Gastrocnemius medialis (tissue), 4 donors: ENCODE measurements around the gene HTN3. TPM values are rescaled to one million over a fixed set of nuclear protein-coding genes. Genes with fewer than 3 reads are reported as not detected.
"Not testable (repeated sequence)": the region's sequence is repeated elsewhere in the genome, so short reads cannot be mapped to it uniquely, and the experiment has no call there.

Experiments
- ATAC-seq, 2 donors: fragments of 150-250 bp; one replicate each; pipeline ENCODE4 v1.9.1; 2016
- DNase-seq, 2 donors: peaks; one replicate each; pipeline ENCODE4 v3.0.0-alpha.2; 2019
- H3K27ac ChIP-seq, 4 donors: fragments of 200-600 bp; sonication (generic); 1 replicate in 1 of 4; 2 replicates in 3 of 4; pipeline ENCODE4 v1.5.1; 2016 to 2018; ENCODE audit warnings: mild to moderate bottlenecking in 2 of 4, moderate library complexity in 1 of 4
- H3K27me3 ChIP-seq, 3 donors: fragments of 200-600 bp; sonication (generic) in 2 of 3; 1 replicate in 1 of 3; 2 replicates in 2 of 3; pipeline versions ENCODE4 v1.5.1 to v1.6.0; 2016 to 2019; ENCODE audit warnings: mild to moderate bottlenecking in 1 of 3, moderate library complexity in 1 of 3
- H3K36me3 ChIP-seq, 2 donors: fragments of 200-600 bp; sonication (generic) in 1 of 2; one replicate each; pipeline ENCODE4 v1.5.1; 2017 to 2018
- H3K4me1 ChIP-seq, 2 donors: fragments of 200-600 bp; sonication (generic) in 1 of 2; one replicate each; pipeline ENCODE4 v1.5.1; 2016 to 2017; ENCODE audit warnings: mild to moderate bottlenecking in 2 of 2
- H3K4me3 ChIP-seq, 4 donors: fragments of 200-600 bp; sonication (generic) in 3 of 4; 1 replicate in 1 of 4; 2 replicates in 3 of 4; pipeline ENCODE4 v1.5.1; 2016 to 2019; ENCODE audit warnings: mild to moderate bottlenecking in 2 of 4
- H3K9me3 ChIP-seq, 3 donors: fragments of 200-600 bp; sonication (generic) in 2 of 3; 1 replicate in 1 of 3; 2 replicates in 2 of 3; pipeline ENCODE4 v1.5.1; 2016 to 2019
- POLR2A ChIP-seq, 2 donors: fragments of 450-650 bp; IDR thresholded peaks; one replicate each; pipeline ENCODE4 v1.6.1; 2017; ENCODE audit warnings: antibody characterized with exemption in 2 of 2, mild to moderate bottlenecking in 2 of 2, moderate library complexity in 2 of 2
- in situ Hi-C, 4 donors: fragments of 200-750 bp; cut with MboI; loops; one replicate each; pipeline versions ENCODE4 v1.15.0 to v1.8.0; 2017; ENCODE audit warnings: low sequenced_read_pairs in 4 of 4
- intact Hi-C: fragments of 100-400 bp; cut with DNase I; formaldehyde crosslinking; loops from one replicate; pipeline ENCODE4 v1.15.1; 2023; ENCODE audit warnings: low total_unique reads
- total RNA-seq, 4 donors: library from RNA; depleted of rRNA; stranded (reverse); fragments of >200 nt; gene quantifications; one replicate each; pipeline versions ENCODE4 v1.1.0 to v1.2.3, GENCODE V29; 2016
- TF ChIP-seq, protein P1 (sequence below), 5 experiments: fragments of 450-650 bp in 3 of 5; fragments of 200-600 bp in 2 of 5; sonication (generic) in 2 of 5; IDR thresholded peaks in 4 of 5; conservative IDR thresholded peaks in 1 of 5; 1 replicate in 4 of 5; 2 replicates in 1 of 5; pipeline ENCODE4 v1.5.1; 2016 to 2019; ENCODE audit warnings: antibody characterized with exemption in 5 of 5, mild to moderate bottlenecking in 3 of 5, moderate library complexity in 3 of 5

Gene HTN3
- total RNA-seq, 4 donors from 2014 or later = not detected

DNA sequence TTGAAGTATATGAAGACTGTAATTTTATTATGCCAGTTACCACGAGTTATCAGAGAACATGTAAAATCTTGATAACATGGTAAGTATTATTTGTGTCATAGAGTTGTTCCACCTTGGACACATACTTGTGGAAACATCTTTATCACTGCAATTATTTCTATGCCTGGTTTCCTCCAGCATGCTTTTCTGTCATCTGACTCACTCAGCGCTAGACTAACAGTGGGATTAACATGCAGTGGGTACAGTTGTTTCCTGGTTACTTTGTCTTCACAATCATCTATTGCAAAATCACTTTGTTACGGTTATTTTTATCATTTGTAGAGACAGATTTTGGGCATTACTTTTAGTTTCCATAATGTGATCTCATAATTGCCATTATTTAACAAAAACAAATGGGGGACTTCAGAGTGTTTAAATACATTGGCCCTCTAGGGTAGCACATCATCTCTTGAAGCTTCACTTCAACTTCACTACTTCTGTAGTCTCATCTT is 32.7 kb upstream of the HTN3 start, which contains the start of gene STATH:
Gene STATH (plus strand): TSS at position 441 of the 491 bp plus-strand sequence. CDS start 2,472 bp downstream, outside the sequence.
- DNase-seq (no peak), ATAC-seq (no peak)
- in situ Hi-C loops (no loop called here), intact Hi-C loops (no loop called here)
- H3K27ac ChIP-seq = no peak within 1 kb of the TSS
- H3K36me3 ChIP-seq = no peaks in the 10 kb centered on the region
- TF ChIP-seq, protein P1, sequence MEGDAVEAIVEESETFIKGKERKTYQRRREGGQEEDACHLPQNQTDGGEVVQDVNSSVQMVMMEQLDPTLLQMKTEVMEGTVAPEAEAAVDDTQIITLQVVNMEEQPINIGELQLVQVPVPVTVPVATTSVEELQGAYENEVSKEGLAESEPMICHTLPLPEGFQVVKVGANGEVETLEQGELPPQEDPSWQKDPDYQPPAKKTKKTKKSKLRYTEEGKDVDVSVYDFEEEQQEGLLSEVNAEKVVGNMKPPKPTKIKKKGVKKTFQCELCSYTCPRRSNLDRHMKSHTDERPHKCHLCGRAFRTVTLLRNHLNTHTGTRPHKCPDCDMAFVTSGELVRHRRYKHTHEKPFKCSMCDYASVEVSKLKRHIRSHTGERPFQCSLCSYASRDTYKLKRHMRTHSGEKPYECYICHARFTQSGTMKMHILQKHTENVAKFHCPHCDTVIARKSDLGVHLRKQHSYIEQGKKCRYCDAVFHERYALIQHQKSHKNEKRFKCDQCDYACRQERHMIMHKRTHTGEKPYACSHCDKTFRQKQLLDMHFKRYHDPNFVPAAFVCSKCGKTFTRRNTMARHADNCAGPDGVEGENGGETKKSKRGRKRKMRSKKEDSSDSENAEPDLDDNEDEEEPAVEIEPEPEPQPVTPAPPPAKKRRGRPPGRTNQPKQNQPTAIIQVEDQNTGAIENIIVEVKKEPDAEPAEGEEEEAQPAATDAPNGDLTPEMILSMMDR (IDR thresholded peaks at IDR 0.05 in 4 of 5, conservative IDR thresholded peaks at IDR 0.05 in 1 of 5) = no peak
- H3K4me1 ChIP-seq = no peaks in the 10 kb centered on the region
- H3K4me3 ChIP-seq = no peak within 1 kb of the TSS
- no peaks in the 10 kb centered on the region for H3K9me3 ChIP-seq
- no peaks in the 10 kb centered on the region for H3K27me3 ChIP-seq

DNA sequence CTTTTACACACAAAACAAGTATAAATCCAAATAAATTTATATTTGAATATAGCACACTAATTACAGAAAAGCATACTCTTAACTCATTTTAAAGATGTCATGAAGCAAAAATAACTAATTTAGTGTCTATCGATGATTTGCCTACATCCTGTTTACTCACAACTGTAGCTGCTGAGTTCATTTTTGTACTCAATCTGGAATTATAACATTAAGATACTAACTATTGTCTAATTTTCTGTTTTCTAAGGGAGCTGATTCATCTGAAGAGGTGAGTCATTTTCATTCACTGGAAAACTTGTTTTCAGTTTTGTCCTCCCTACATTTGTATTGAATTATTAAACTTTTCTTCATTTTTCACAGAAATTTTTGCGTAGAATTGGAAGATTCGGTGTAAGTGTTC is 28.8 kb upstream of the HTN3 start:
- Histone ChIP-seq H3K27me3 (no peaks in the 10 kb centered on the region), H3K27ac (no peak overlapping the region), H3K4me1 (no peaks in the 10 kb centered on the region), H3K36me3 (no peaks in the 10 kb centered on the region), H3K4me3 (no peak overlapping the region), H3K9me3 (no peaks in the 10 kb centered on the region)
- TF ChIP-seq, protein P1 (IDR thresholded peaks at IDR 0.05 in 4 of 5, conservative IDR thresholded peaks at IDR 0.05 in 1 of 5) = no peak
- no peak for TF ChIP-seq POLR2A (IDR thresholded peaks at IDR 0.05)
- DNase-seq (no peak), ATAC-seq (no peak)
- intact Hi-C loops (no loop called here), in situ Hi-C loops (no loop called here)

DNA sequence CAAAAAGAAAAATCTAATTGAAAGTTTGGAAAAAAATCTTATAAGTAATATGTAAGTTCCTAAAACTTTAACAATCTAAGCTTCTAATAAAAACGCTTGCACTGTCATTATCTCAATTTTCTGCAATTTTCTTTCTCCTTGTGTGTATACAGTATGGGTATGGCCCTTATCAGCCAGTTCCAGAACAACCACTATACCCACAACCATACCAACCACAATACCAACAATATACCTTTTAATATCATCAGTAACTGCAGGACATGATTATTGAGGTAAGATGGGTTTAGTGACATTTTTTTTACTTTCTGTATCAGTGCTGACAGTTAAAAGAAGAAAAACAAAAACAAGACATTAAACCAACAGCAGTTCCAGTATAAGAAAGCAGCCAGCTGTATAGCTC is 27.5 kb upstream of the HTN3 start:
- in situ Hi-C loops (no loop called here), intact Hi-C loops (no loop called here)
- no peaks in the 10 kb centered on the region for H3K36me3 ChIP-seq
- H3K27me3 ChIP-seq = no peaks in the 10 kb centered on the region
- no peak overlapping the region for H3K4me3 ChIP-seq
- DNase-seq (no peak), ATAC-seq (no peak)
- no peaks in the 10 kb centered on the region for H3K4me1 ChIP-seq
- H3K27ac ChIP-seq = no peak overlapping the region
- no peaks in the 10 kb centered on the region for H3K9me3 ChIP-seq
- TF ChIP-seq POLR2A (IDR thresholded peaks at IDR 0.05) = no peak

DNA sequence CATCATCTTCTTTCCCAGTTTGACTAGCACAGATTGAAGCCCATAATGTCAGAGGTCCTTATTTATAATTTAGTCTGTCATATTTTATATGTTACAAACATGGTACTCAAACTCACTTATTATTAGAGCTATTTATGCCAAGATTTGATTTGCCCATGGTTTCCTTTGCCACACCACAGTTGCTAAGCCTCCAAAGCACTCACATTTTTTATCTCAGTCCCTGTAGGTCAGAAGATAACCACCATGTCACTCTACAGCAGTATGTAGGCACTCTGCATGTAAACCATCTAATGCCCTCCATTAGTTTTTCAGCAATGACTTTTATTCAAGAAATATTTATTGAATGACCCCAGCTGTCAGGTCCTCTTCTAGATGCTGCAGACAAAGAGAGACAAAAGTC is 25.8 kb upstream of the HTN3 start:
- Histone ChIP-seq H3K27ac (no peak overlapping the region), H3K4me1 (no peaks in the 10 kb centered on the region), H3K9me3 (no peaks in the 10 kb centered on the region), H3K4me3 (no peak overlapping the region), H3K27me3 (no peaks in the 10 kb centered on the region), H3K36me3 (no peaks in the 10 kb centered on the region)
- TF ChIP-seq, protein P1 (IDR thresholded peaks at IDR 0.05 in 4 of 5, conservative IDR thresholded peaks at IDR 0.05 in 1 of 5) = no peak
- TF ChIP-seq POLR2A (IDR thresholded peaks at IDR 0.05) = no peak
- in situ Hi-C loops = no loop called here
- ATAC-seq = no peak
- no peak for DNase-seq
- intact Hi-C loops = no loop called here

DNA sequence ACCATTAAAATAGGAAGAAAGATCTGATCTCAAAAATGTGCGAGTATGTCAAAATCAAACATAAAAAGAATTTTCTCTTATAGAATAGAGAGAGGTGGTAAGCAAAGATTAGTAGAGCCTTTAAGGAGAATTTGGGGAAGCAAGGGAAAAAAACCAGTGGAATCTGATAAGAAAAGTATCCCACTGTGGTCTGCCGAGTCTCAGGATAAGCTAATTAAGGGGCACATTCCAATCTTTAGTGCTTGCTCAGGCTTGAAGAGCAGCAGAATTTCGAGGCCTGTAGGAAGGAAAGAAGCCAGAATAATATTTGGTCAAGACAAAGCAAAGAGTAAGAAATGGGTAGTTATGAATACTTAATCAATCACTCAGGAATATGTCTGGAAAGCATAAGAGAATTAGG is 19.5 kb upstream of the HTN3 start:
- H3K4me1 ChIP-seq = no peaks in the 10 kb centered on the region
- no peaks in the 10 kb centered on the region for H3K9me3 ChIP-seq
- intact Hi-C loops (no loop called here), in situ Hi-C loops (no loop called here)
- DNase-seq (no peak), ATAC-seq (no peak)
- no peaks in the 10 kb centered on the region for H3K36me3 ChIP-seq
- no peak for TF ChIP-seq POLR2A (IDR thresholded peaks at IDR 0.05)
- TF ChIP-seq, protein P1 (IDR thresholded peaks at IDR 0.05 in 4 of 5, conservative IDR thresholded peaks at IDR 0.05 in 1 of 5) = no peak
- no peaks in the 10 kb centered on the region for H3K27me3 ChIP-seq
- no peak overlapping the region for H3K4me3 ChIP-seq
- no peak overlapping the region for H3K27ac ChIP-seq

DNA sequence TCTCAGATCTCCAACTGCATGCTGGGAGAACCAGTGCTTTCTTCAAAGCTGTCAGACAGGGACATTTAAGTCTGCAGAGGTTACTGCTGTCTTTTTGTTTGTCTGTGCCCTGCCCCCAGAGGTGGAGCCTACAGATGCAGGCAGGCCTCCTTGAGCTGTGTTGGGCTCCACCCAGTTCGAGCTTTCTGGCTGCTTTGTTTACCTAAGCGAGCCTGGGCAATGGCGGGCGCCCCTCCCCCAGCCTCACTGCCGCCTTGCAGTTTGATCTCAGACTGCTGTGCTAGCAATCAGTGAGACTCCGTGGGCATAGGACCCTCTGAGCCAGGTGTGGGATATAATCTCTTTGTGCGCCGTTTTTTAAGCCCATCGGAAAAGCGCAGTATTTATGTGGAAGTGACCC is 9.3 kb upstream of the HTN3 start:
- intact Hi-C loops, ATAC-seq, in situ Hi-C loops, H3K4me1 ChIP-seq, H3K4me3 ChIP-seq, H3K9me3 ChIP-seq, DNase-seq, H3K27me3 ChIP-seq, H3K36me3 ChIP-seq, H3K27ac ChIP-seq: not testable (repeated sequence)
